Measurements from ENCODE around the gene CDC7. TPM values are rescaled to one million over a fixed set of nuclear protein-coding genes. Genes with fewer than 3 reads are reported as not detected.
A peak's percentile ranks its signal among the peaks of the same experiment; 100 is the strongest.
"Not testable (repeated sequence)": the region's sequence is repeated elsewhere in the genome, so short reads cannot be mapped to it uniquely, and the experiment has no call there.

Gene CDC7
- 21.3 TPM for total RNA-seq (ENCODE audit: unreplicated experiment)
- long read RNA-seq, partial matches to known transcripts: 3 of 10 reads
- long read RNA-seq, other reads (novel, unspliced or antisense): 3 of 10 reads

- TF ChIP-seq CTCF (IDR thresholded peaks at IDR 0.05; ENCODE audit: unreplicated experiment): peak; percentile 81
- no peak within 1 kb of the TSS for H3K27ac Mint-ChIP-seq (ENCODE audit: unreplicated experiment)
- DNase-seq (ENCODE audit: low spot score): peak; percentile 95
- H3K9me3 Mint-ChIP-seq (ENCODE audit: unreplicated experiment): no peaks in the 10 kb centered on the region
- peaks cover 26% of the 10 kb centered on the region for H3K4me1 Mint-ChIP-seq (ENCODE audit: unreplicated experiment)
- no peak within 1 kb of the TSS for H3K4me3 Mint-ChIP-seq (ENCODE audit: unreplicated experiment)
- no peaks in the 10 kb centered on the region for H3K27me3 Mint-ChIP-seq (ENCODE audit: unreplicated experiment)
- H3K36me3 Mint-ChIP-seq (ENCODE audit: low read depth, unreplicated experiment): no peaks in the 10 kb centered on the region
Measured at GRCh38 chr1:91500756-91501522, at the start of gene CDC7. CDC7 (plus strand) TSS chr1:91500851; CDS start chr1:91501717, 866 bp downstream.

- Mint-ChIP-seq H3K36me3 (ENCODE audit: low read depth, unreplicated experiment) (no peaks in the 10 kb centered on the region), H3K4me3 (ENCODE audit: unreplicated experiment) (no peak overlapping the region), H3K9me3 (ENCODE audit: unreplicated experiment) (no peaks in the 10 kb centered on the region), H3K4me1 (ENCODE audit: unreplicated experiment) (no peaks in the 10 kb centered on the region), H3K27ac (ENCODE audit: unreplicated experiment) (no peak overlapping the region), H3K27me3 (ENCODE audit: unreplicated experiment) (no peaks in the 10 kb centered on the region)
- DNase-seq (ENCODE audit: low spot score): no peak
- TF ChIP-seq CTCF (IDR thresholded peaks at IDR 0.05; ENCODE audit: unreplicated experiment): no peak
Measured at GRCh38 chr1:91454136-91454535, 46.5 kb upstream of the CDC7 start.

GRCh38 chr1:91455334-91455733, 45.3 kb upstream of the CDC7 start:
- Mint-ChIP-seq H3K27ac (ENCODE audit: unreplicated experiment) (no peak overlapping the region), H3K36me3 (ENCODE audit: low read depth, unreplicated experiment) (no peaks in the 10 kb centered on the region), H3K9me3 (ENCODE audit: unreplicated experiment) (no peaks in the 10 kb centered on the region), H3K27me3 (ENCODE audit: unreplicated experiment) (no peaks in the 10 kb centered on the region), H3K4me1 (ENCODE audit: unreplicated experiment) (no peaks in the 10 kb centered on the region), H3K4me3 (ENCODE audit: unreplicated experiment) (no peak overlapping the region)
- no peak for DNase-seq (ENCODE audit: low spot score)
- no peak for TF ChIP-seq CTCF (IDR thresholded peaks at IDR 0.05; ENCODE audit: unreplicated experiment)

GRCh38 chr1:91455896-91456295, 44.8 kb upstream of the CDC7 start:
- Mint-ChIP-seq H3K27ac (ENCODE audit: unreplicated experiment) (no peak overlapping the region), H3K4me1 (ENCODE audit: unreplicated experiment) (no peaks in the 10 kb centered on the region), H3K9me3 (ENCODE audit: unreplicated experiment) (no peaks in the 10 kb centered on the region), H3K4me3 (ENCODE audit: unreplicated experiment) (no peak overlapping the region), H3K36me3 (ENCODE audit: low read depth, unreplicated experiment) (no peaks in the 10 kb centered on the region), H3K27me3 (ENCODE audit: unreplicated experiment) (no peaks in the 10 kb centered on the region)
- no peak for DNase-seq (ENCODE audit: low spot score)
- no peak for TF ChIP-seq CTCF (IDR thresholded peaks at IDR 0.05; ENCODE audit: unreplicated experiment)

GRCh38 chr1:91465350-91465749, 35.3 kb upstream of the CDC7 start:
- H3K27ac Mint-ChIP-seq (ENCODE audit: unreplicated experiment); H3K4me3 Mint-ChIP-seq (ENCODE audit: unreplicated experiment); H3K4me1 Mint-ChIP-seq (ENCODE audit: unreplicated experiment); H3K27me3 Mint-ChIP-seq (ENCODE audit: unreplicated experiment); H3K9me3 Mint-ChIP-seq (ENCODE audit: unreplicated experiment); DNase-seq (ENCODE audit: low spot score): not testable (repeated sequence)
- peaks cover 10% of the 10 kb centered on the region for H3K36me3 Mint-ChIP-seq (ENCODE audit: low read depth, unreplicated experiment)
